OCI-LY7 (cell line): Measurements from ENCODE around the gene TELO2. TPM values are rescaled to one million over a fixed set of nuclear protein-coding genes. Genes with fewer than 3 reads are reported as not detected.

ENCODE experiments used
- BruUV-seq: library from RNA; stranded (reverse); fragments of 400-500 nt; replicated peaks from 2 replicates; lab custom pipeline; 2021; lab: Mats Ljungman, UMichigan
- CTCF ChIA-PET: fragments of 300-600 bp; sonication (Branson Sonifier 250); formaldehyde crosslinking; loops from one replicate; lab custom pipeline; 2022; ENCODE audit warnings: antibody characterized with exemption; ENCODE audit not compliant: unreplicated experiment; lab: Charles Lee
- POLR2A ChIA-PET: fragments of 300-600 bp; sonication (Branson Sonifier 250); formaldehyde crosslinking; loops from one replicate; lab custom pipeline; 2022; ENCODE audit warnings: antibody characterized with exemption; lab: Charles Lee
- DNase-seq: peaks from one replicate; pipeline ENCODE4 v3.0.0-alpha.2; 2015; ENCODE audit warnings: low spot score
- H2AFZ ChIP-seq: fragments of 200-600 bp; sonication (generic), shearing (Covaris generic); 2 replicates; pipeline ENCODE4 v1.6.1; 2014; ENCODE audit warnings: mild to moderate bottlenecking, antibody characterized with exemption, low read length, moderate library complexity
- H3K27ac ChIP-seq: fragments of 200-600 bp; sonication (generic); 2 replicates; pipeline ENCODE4 v1.5.1; 2014; ENCODE audit warnings: mixed run types, low read depth, mild to moderate bottlenecking, moderate library complexity, low read length, inconsistent platforms; ENCODE audit not compliant: poor library complexity, severe bottlenecking
- H3K36me3 ChIP-seq: fragments of 200-600 bp; sonication (generic); 2 replicates; pipeline ENCODE4 v1.6.1; 2014; ENCODE audit warnings: mild to moderate bottlenecking, antibody characterized with exemption, low read length, moderate library complexity, mixed read lengths; ENCODE audit not compliant: insufficient read depth
- H3K4me1 ChIP-seq: fragments of 200-600 bp; sonication (generic); 2 replicates; pipeline ENCODE4 v1.5.1; 2014; ENCODE audit warnings: mild to moderate bottlenecking, low read length; ENCODE audit not compliant: insufficient read depth, poor library complexity, severe bottlenecking
- H3K4me2 ChIP-seq: fragments of 200-600 bp; sonication (generic); 2 replicates; pipeline ENCODE4 v1.6.1; 2014; ENCODE audit warnings: mild to moderate bottlenecking, low read length
- H3K4me3 ChIP-seq: fragments of 200-600 bp; sonication (generic); 2 replicates; pipeline ENCODE4 v1.5.1; 2014; ENCODE audit warnings: mild to moderate bottlenecking, low read depth, low read length; ENCODE audit not compliant: poor library complexity, severe bottlenecking
- H3K79me2 ChIP-seq: fragments of 200-600 bp; sonication (generic); 2 replicates; pipeline ENCODE4 v1.6.1; 2016; ENCODE audit warnings: low read depth, mild to moderate bottlenecking, low read length, moderate library complexity, mixed read lengths; ENCODE audit not compliant: insufficient read depth
- H3K9me2 ChIP-seq: fragments of 200-600 bp; sonication (generic); 2 replicates; pipeline ENCODE4 v1.6.1; 2016; ENCODE audit warnings: mild to moderate bottlenecking, low read length, mixed read lengths; ENCODE audit not compliant: insufficient read depth
- H3K9me3 ChIP-seq: fragments of 200-600 bp; sonication (generic); 2 replicates; pipeline ENCODE4 v1.6.1; 2014; ENCODE audit warnings: mild to moderate bottlenecking, mixed run types, low read length, mixed read lengths
- H4K20me1 ChIP-seq: fragments of 200-600 bp; sonication (generic); 2 replicates; pipeline ENCODE4 v1.6.1; 2014; ENCODE audit warnings: mild to moderate bottlenecking, antibody characterized with exemption, low read length, moderate library complexity, mixed read lengths; ENCODE audit not compliant: insufficient read depth
- CTCF ChIP-seq: fragments of 200-600 bp; sonication (generic); conservative IDR thresholded peaks from 2 replicates; pipeline ENCODE4 v1.5.1; 2014; ENCODE audit warnings: mild to moderate bottlenecking, antibody characterized with exemption, low read length, moderate library complexity, mixed read lengths
- EZH2phosphoT487 ChIP-seq: fragments of 200-600 bp; sonication (generic); IDR thresholded peaks from 2 replicates; pipeline ENCODE4 v1.6.1; 2018; ENCODE audit warnings: low read depth, borderline replicate concordance, mild to moderate bottlenecking, mixed run types, antibody characterized with exemption, low read length, moderate library complexity, mixed read lengths
- intact Hi-C: fragments of 100-400 bp; cut with micrococcal nuclease; formaldehyde crosslinking; loops from one replicate; pipeline ENCODE4 v1.10.0; 2022; ENCODE audit not compliant: unreplicated experiment
- total RNA-seq, 2 experiments: library from RNA; depleted of rRNA in 1 of 2; stranded (reverse); fragments of >200 nt in 1 of 2; shearing (Covaris generic) in 1 of 2; gene quantifications; 2 replicates each; pipeline ENCODE4 v1.2.3, GENCODE V29; 2014 to 2022

TELO2 gene
- total RNA-seq, 2 experiments from 2014 or later: 58.2 to 70.1 TPM

- no peak within 1 kb of the TSS for H3K27ac ChIP-seq
- H2AFZ ChIP-seq: no peak within 1 kb of the TSS
- H3K79me2 ChIP-seq: no peaks in the 10 kb centered on the region
- TF ChIP-seq CTCF (no peak), EZH2phosphoT487 (no peak)
- intact Hi-C loops: no loop called here
- H3K4me3 ChIP-seq: no peak within 1 kb of the TSS
- H3K9me3 ChIP-seq: no peaks in the 10 kb centered on the region
- no peak for DNase-seq
- H3K4me2 ChIP-seq: no peak within 1 kb of the TSS
- no peaks in the 10 kb centered on the region for H3K9me2 ChIP-seq
- BruUV-seq: no TSS peak
- no peaks in the 10 kb centered on the region for H3K36me3 ChIP-seq
- CTCF ChIA-PET: interaction anchor here (0.5 kb wide), 1 partner anchor 37 kb away, joined by 4 read pairs; no protein-coding TSS in a partner anchor
- POLR2A ChIA-PET: no interaction called here
- H4K20me1 ChIP-seq: no peaks in the 10 kb centered on the region
- no peaks in the 10 kb centered on the region for H3K4me1 ChIP-seq
Observed at GRCh38 chr16:1443980-1444729, 49.0 kb upstream of the TELO2 start, which contains the start of gene CCDC154. Gene CCDC154 (minus strand): TSS chr16:1444556. CDS start chr16:1444322, 234 bp downstream.

GRCh38 chr16:1444730-1445517 lies 48.2 kb upstream of the TELO2 start:
- Histone ChIP-seq H3K4me2 (no peak overlapping the region), H3K9me2 (no peaks in the 10 kb centered on the region), H3K27ac (no peak overlapping the region), H3K4me3 (no peak overlapping the region), H3K4me1 (no peaks in the 10 kb centered on the region), H3K79me2 (no peaks in the 10 kb centered on the region), H3K9me3 (no peaks in the 10 kb centered on the region), H3K36me3 (no peaks in the 10 kb centered on the region), H4K20me1 (no peaks in the 10 kb centered on the region), H2AFZ (no peak overlapping the region)
- BruUV-seq: no TSS peak
- no peak for DNase-seq
- ChIA-PET POLR2A (no interaction called here), CTCF (no interaction called here)
- intact Hi-C loops: no loop called here
- no peak for TF ChIP-seq CTCF
- no peak for TF ChIP-seq EZH2phosphoT487
